ENCODE results near the gene UST.

- no peak for TF ChIP-seq EP300 (conservative IDR thresholded peaks at IDR 0.05; ENCODE audit: poor library complexity, severe bottlenecking)
- no peak for TF ChIP-seq CTCF (IDR thresholded peaks at IDR 0.05; ENCODE audit: poor library complexity, severe bottlenecking)
These were observed 121.0 kb downstream of the UST start for GRCh38 chr6:148867862-148868261.
